GM19452 (cell line): ENCODE data around the gene KAT7.

Experiments used
- ATAC-seq: cut with Tn5 transposase; IDR thresholded peaks from one replicate; pipeline ENCODE4 v1.9.1; 2021; ENCODE audit not compliant: unreplicated experiment

KAT7 gene

DNA sequence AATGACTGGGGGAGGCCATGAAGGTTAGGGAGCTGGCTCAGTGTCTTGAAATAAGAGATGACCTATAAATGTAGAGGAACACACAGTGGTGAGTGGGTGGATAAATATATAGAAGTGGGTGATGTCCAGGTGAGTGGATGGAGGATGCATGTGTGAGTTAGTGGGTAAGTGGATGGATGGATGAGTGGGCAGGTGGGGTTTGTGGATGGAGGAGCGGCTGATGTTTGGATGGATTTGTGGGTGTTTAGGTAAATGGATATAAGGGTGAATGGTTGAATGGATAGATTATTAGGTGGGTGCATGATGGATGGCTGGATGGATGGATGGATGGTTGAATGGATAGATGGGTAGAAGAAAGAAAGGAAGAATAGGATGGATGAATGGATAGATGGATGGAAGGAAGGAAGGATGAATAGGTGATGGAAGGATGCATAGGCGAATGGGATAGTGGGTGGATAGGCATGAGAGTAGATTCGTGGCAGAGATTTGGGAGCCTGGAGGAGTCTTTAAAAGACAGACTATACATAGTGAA is 78.5 kb downstream of the KAT7 start:
- no peak for ATAC-seq

GRCh38 chr17:49869038-49869374 is 80.5 kb downstream of the KAT7 start:
- ATAC-seq, result no peak

DNA sequence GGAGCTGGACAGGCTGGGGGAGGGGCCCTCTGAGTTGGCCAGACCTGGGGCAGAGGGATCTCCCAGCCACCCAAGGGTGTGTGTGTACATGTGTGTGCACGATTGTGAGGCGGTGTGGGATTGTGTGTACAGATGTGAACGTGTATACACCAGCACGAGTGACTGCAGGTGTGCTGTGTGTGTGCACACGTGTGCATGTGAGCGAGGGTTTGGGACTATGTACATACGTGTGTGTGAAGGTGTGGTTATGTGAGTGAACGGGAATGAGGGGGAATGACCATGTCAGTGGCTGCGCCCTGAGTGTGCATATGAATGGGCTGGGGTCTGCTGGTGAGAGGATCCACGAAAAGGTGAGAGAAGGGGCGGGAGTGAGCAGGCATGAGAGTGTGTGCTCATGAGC is 81.8 kb downstream of the KAT7 start:
- no peak for ATAC-seq

GRCh38 chr17:49871211-49871610 is 82.7 kb downstream of the KAT7 start:
- no peak for ATAC-seq

GRCh38 chr17:49872754-49873377 is 84.4 kb downstream of the KAT7 start:
- ATAC-seq, result no peak

DNA sequence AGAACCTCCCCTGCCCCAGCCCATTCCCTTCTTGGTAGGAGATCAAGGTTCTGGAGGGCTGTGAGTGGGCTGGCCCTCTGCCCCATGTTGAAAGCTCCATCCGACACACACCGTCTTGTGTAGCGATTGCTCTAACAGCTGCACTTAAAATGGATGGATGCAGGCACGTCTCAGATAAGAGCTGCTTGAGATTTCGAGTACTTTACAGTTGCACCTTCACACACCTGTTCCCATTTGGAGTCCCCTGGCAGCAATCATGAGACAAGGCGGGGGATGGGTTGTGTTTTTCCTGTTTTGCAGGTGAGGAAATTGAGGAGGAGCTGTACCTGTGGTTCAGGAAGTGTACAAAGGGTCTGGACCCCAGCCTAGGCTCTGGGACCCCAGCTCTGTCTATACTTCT is 85.0 kb downstream of the KAT7 start:
- no peak for ATAC-seq

GRCh38 chr17:49873926-49874325 is 85.4 kb downstream of the KAT7 start:
- ATAC-seq, result no peak

GRCh38 chr17:49874911-49875310 is 86.4 kb downstream of the KAT7 start:
- no peak for ATAC-seq

- ATAC-seq, result no peak
These were observed 87.2 kb downstream of the KAT7 start for GRCh38 chr17:49875685-49876084.

DNA sequence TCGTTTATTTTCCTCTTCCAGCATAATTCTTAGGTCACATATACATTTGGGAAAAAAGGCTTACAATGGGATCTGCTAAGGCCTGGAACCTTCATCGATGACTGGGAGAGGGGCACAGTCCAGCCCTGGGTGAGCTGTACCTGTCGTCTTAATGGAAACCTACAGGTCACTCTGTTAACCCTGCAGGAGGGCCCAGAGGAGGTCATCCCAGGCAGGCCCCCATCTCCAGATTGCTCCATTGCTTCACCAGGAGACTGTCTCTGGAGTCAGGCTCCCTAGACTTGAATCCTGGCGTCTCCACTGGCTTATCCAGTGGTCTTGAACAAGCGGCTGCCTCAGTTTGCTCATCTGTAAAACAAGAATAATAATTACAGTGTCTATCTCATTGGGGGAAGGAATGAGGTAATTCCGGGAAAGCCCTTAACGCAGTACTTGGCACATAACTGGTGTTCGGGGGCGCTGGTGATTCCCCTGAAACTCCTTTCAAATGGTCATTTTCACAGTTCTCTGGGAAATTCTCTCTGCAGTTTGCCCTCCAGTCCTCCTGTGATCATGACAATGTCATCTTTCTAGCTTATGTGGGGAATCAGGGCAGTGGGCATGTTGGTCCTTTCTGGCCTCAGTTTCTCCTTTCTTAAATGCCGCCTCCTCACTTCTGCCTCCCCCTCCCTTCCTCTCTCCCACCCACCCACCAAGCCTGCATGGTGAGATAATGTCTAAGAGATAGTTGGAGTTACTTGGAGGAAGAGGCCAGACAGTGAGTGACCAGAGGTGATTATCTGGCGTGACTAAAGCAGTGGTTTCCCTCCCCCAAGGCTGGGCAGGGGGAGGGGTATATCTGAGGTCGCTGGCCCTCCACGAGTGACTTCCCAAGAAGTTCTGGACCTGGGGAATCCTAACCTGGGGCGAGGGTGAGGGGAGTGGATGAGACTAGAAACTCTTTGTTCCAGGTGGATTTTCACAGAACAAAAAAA is 90.7 kb downstream of the KAT7 start:
- no peak for ATAC-seq

DNA sequence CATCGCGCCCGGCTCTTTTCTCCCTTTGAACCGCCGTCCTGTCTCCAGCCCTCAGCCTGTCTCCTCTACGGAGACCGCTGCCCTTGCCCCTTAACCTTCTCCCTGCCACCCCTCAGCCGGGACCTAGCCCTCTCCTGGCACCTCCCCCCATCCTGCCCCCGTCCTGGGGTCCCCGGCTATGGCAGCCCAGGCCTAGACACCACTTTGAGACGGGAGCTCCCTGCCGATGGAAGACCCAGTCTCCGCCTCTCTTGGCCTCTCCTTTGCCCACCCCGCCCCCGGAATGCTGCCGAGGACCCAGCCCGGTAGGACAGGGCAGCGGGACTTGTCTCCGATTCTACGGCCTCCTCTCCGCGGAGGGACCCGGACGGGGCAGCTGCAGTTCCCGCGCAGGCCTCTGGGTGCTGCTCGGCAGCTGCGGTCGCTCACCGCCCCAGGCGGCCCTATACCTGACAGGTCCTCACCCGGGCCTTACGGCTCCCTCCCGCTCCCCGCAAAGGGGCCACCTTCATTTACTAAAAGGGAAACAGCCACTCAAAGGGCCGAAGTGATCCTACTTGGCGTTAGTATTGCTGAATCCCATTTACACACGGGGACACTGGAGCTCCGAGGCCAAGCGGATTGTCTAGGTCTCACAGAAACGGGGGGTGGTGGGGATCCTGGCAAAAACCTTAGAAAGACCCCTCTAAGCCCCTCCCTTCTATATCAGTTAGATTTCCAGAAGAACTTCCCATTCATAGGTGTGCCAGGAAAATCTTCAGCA is 92.0 kb downstream of the KAT7 start:
- ATAC-seq, result peak; percentile 77

DNA sequence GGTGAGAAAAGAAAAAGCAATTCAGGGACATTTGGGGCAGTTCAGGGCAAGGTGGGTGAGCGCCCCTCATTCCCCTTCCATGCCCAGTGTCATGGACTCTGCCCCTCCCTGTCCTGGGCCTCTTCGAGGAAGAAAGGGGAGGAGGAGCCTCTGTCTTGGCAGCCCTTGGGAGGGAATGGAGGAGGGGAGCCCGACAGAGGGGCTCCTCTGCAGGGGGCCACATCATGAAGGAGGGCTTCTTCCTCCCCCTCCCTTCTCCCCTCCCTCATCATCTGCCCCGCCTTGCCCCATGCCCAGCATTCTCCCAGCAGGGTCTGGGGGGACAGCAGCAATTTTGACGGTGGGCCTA is 92.5 kb downstream of the KAT7 start:
- ATAC-seq, result no peak

DNA sequence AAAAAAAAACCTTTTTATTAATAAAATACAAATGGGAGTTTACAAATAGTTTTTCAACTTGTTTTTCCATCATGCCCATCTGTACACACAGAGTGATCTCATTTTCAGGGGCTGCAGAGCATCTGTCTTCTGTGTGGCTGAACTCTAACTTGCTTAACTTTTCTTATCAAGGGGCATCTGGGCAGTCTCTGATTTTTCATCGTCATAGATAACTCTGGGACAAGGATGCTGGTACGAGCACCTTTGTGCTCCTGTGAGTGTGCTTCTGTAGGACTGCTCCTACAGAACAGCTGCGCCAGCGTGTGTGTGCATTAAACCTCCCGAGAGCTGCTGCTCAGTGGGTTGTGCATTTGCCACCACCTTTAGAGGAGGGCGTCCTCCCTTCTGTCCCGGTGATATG is 94.0 kb downstream of the KAT7 start:
- ATAC-seq, result no peak
